Esophagus muscularis mucosa (tissue), 4 donors: ENCODE data around the gene ACLY.

Experiments
- CTCF ChIP-seq, 3 experiments: fragments of 200-600 bp in 2 of 3; fragments of 450-650 bp in 1 of 3; sonication (generic) in 2 of 3; IDR thresholded peaks; one replicate each; pipeline ENCODE4 v1.5.1; 2017 to 2019; ENCODE audit warnings: antibody characterized with exemption in 3 of 3, mild to moderate bottlenecking in 2 of 3, moderate library complexity in 1 of 3
- EP300 ChIP-seq: sonication (generic); formaldehyde crosslinking; IDR thresholded peaks from one replicate; pipeline ENCODE4 v1.6.1; 2017; ENCODE audit warnings: antibody characterized with exemption
- POLR2A ChIP-seq: fragments of 450-650 bp; IDR thresholded peaks from one replicate; pipeline ENCODE4 v1.6.1; 2017; ENCODE audit warnings: antibody characterized with exemption, moderate library complexity, mild to moderate bottlenecking, low read depth

- no peak for TF ChIP-seq POLR2A
- no peak for TF ChIP-seq CTCF (IDR thresholded peaks at IDR 0.05)
- TF ChIP-seq EP300, result no peak
These were observed 83.4 kb downstream of the ACLY start for GRCh38 chr17:41835214-41835799.
